Right cardiac atrium (tissue), 5 donors: ENCODE measurements around the gene PROX1. TPM values are rescaled to one million over a fixed set of nuclear protein-coding genes. Genes with fewer than 3 reads are reported as not detected.

Experiments
- ATAC-seq, 2 donors: fragments of 200-7000 bp; cut with Tn5 transposase; one replicate each; pipeline versions ENCODE4 v1.8.0 to v1.9.1; 2020; ENCODE audit warnings: moderate library complexity in 2 of 2, mild to moderate bottlenecking in 1 of 2
- DNase-seq, 3 donors: peaks; one replicate each; pipeline ENCODE4 v3.0.0-alpha.2; 2020
- H3K27ac ChIP-seq: one replicate; pipeline ENCODE4 v1.5.1; 2013; ENCODE audit warnings: mild to moderate bottlenecking, low read length, control low read depth, moderate library complexity
- H3K27me3 ChIP-seq: one replicate; pipeline ENCODE4 v1.6.1; 2013; ENCODE audit not compliant: control insufficient read depth, insufficient read depth
- H3K4me1 ChIP-seq: one replicate; pipeline ENCODE4 v1.6.1; 2013; ENCODE audit warnings: low read length; ENCODE audit not compliant: control insufficient read depth, insufficient read depth
- H3K4me3 ChIP-seq: one replicate; pipeline ENCODE4 v1.5.1; 2013; ENCODE audit warnings: low read length, control low read depth
- H3K9me3 ChIP-seq: one replicate; pipeline ENCODE4 v1.6.1; 2013; ENCODE audit warnings: low read length; ENCODE audit not compliant: control insufficient read depth
- WGBS: extraction: QIAGEN DNeasy Blood & Tissue Kit; methylation state at CpG from one replicate; pipeline ENCODE4 v1.1.7; 2013; 5-methylcytosine and 5-hydroxymethylcytosine counted together
- intact Hi-C, 4 donors: fragments of 100-400 bp; cut with DNase I; formaldehyde crosslinking; loops; one replicate each; pipeline versions ENCODE4 v1.11.0 to v1.14.0; 2022 to 2023
- polyA plus RNA-seq: library from polyadenylated mRNA; stranded (reverse); fragments of 200-250 nt; gene quantifications from one replicate; pipeline ENCODE4 v1.2.3, GENCODE V29; 2013
- total RNA-seq, 4 donors: library from RNA; stranded (reverse); fragmentation: NEBNext Ultra II Directional; extraction: Animal tissue kit (Norgen Biotek cat#: 25700); gene quantifications; one replicate each; pipeline ENCODE4 v1.2.1, GENCODE V29; 2021
- donor health status: healthy with polysubstance abuse.
- donor health status: DM: no; HTN: yes; CAD: no.
- donor health status: DM: no; HTN: no; CAD: no.
- donor health status: DM: no; HTN: yes; CAD: no; lungs with severe emphysema.
- donor health status: DM: yes; HTN: yes; CAD: no.

The PROX1 gene
- total and polyA plus RNA-seq, 5 donors, result 14.6 to 98.8 (median 86.4) TPM

GRCh38 chr1:214050513-214051401 lies 63.0 kb downstream of the PROX1 start:
- no peaks in the 10 kb centered on the region for H3K27me3 ChIP-seq
- no peak overlapping the region for H3K27ac ChIP-seq
- intact Hi-C loops, result no loop called here
- 42% methylated on average over 9 of the region's 9 CpGs for WGBS
- no peaks in the 10 kb centered on the region for H3K9me3 ChIP-seq
- peaks cover 2% of the 10 kb centered on the region for H3K4me1 ChIP-seq
- DNase-seq (no peak), ATAC-seq (peak; percentile 14 to 29)
- no peak overlapping the region for H3K4me3 ChIP-seq

DNA sequence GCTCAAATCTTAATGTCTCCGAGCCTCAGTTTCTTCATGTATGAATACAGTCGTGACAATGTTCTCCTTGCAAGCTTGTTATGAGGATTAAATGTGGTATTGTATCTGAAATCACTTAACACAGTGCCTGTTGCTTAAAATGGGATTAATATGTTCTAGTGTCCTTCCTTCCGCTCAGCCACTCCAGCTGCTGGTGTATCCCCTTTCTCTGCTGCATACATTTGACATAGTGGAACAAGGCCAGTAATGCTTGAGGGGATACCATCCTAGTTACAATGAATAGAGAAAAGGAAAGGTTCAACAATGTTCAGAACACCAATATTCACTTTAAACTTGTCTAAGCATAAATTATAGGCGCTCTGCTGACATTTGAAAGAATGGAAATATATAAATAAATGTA lies 64.0 kb downstream of the PROX1 start:
- no peak overlapping the region for H3K4me3 ChIP-seq
- no peak overlapping the region for H3K27ac ChIP-seq

DNA sequence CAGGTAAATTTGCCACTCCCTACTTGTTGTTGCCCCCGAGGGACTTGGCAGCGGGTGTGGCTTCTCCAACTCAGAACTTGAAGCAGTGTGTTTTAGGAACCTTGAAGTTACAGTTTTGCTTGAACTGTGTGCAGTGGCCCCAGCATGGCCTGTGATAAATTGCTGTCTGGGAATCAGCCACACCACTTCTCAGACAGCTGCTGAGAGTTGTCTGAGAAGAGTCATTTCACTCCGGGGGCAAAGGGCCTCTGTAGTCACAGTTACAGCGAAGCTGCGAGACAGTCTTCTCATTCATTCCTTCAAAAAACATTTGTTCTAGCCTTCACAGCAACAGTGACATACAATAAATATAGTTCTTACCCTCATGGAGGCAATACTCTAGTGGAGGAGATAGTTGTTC lies 70.3 kb downstream of the PROX1 start:
- Histone ChIP-seq H3K27ac (no peak overlapping the region), H3K4me1 (no peaks in the 10 kb centered on the region), H3K9me3 (no peaks in the 10 kb centered on the region), H3K4me3 (no peak overlapping the region), H3K27me3 (no peaks in the 10 kb centered on the region)
- ATAC-seq (no peak), DNase-seq (no peak)
- intact Hi-C loops, result no loop called here
- 62% methylated on average over 5 of the region's 5 CpGs for WGBS

More for the DNA sequence above, 64.0 kb downstream of the PROX1 start:
- peaks cover 2% of the 10 kb centered on the region for H3K4me1 ChIP-seq
- WGBS, result 92% methylated on average over 4 of the region's 4 CpGs
- H3K9me3 ChIP-seq, result no peaks in the 10 kb centered on the region
- H3K27me3 ChIP-seq, result no peaks in the 10 kb centered on the region
- intact Hi-C loops, result no loop called here
- ATAC-seq (no peak), DNase-seq (no peak)

GRCh38 chr1:214066190-214066589 lies 78.4 kb downstream of the PROX1 start:
- ATAC-seq (no peak), DNase-seq (no peak)
- Histone ChIP-seq H3K27ac (no peak overlapping the region), H3K4me3 (no peak overlapping the region), H3K4me1 (no peaks in the 10 kb centered on the region), H3K27me3 (no peaks in the 10 kb centered on the region), H3K9me3 (no peaks in the 10 kb centered on the region)
- WGBS, result 67% methylated on average over 6 of the region's 6 CpGs
- intact Hi-C loops, result no loop called here

DNA sequence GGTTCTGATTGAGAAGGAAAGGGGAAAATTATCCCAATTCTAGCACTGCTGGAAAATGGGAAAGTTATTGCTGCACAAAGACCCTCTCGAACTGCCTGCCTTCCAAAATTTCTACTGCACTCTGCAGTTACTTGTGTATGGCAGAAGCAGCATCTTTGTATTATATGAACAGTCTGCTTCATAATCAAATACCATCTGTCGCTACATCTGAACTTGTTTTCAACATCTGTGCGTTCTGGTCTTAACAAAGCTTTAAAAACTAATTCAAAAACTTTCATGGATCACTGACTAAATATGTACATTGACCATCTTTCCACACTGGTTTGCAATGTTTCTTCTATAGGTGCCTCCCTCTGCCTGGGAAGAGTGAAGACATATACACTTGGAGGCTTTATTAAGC lies 79.2 kb downstream of the PROX1 start:
- no peak for DNase-seq
- 84% methylated on average over 3 of the region's 3 CpGs for WGBS
- Histone ChIP-seq H3K9me3 (no peaks in the 10 kb centered on the region), H3K4me3 (no peak overlapping the region), H3K27ac (no peak overlapping the region), H3K27me3 (no peaks in the 10 kb centered on the region), H3K4me1 (no peaks in the 10 kb centered on the region)
- intact Hi-C loops, result no loop called here
- ATAC-seq, result no peak

- DNase-seq (no peak), ATAC-seq (no peak)
- Histone ChIP-seq H3K27ac (no peak overlapping the region), H3K9me3 (no peaks in the 10 kb centered on the region), H3K27me3 (no peaks in the 10 kb centered on the region), H3K4me3 (no peak overlapping the region), H3K4me1 (no peaks in the 10 kb centered on the region)
- WGBS, result 82% methylated on average over 7 of the region's 7 CpGs
- intact Hi-C loops, result no loop called here
Measured at GRCh38 chr1:214067397-214067796, 79.6 kb downstream of the PROX1 start.

DNA sequence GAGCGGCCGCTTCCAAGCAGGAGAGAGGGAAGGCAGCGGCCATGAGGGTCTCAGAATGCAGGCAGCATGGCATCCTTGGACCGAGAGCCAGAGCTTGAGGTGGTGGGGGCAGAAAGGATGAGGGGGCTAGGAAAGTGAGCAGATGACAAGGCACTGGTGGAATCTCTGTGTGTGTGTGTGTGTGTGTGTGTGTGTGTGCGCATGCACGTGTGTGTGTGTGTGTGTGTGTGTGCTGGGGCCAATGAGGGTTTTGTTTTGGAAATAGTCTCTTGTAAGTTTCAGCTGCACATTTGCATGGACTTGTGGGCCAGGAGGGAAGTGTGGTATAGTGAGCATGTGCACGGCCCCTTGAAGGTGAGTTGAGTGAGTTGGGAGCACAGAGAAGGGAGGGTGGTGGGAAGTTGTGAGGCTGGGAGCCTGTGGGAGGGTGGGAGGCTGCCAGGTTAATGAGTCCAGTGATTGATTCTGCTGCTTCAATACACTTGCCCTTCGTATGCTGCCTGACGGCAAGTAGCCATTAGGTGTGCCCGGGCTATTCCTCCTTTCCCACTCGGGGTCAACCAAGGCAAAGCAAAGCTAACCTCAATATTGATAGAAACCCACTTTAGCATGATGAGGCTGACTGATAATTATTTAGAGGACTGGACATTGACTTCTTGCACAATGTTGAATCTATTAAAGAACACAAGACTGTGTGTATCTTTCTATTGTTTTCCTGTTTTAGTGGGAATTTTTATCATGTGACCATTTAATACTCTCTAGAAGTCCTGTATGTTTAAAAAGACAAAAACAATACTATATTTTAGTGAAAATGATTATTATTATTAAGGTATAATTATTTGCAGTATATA lies 80.3 kb downstream of the PROX1 start:
- H3K9me3 ChIP-seq, result no peaks in the 10 kb centered on the region
- WGBS, result 87% methylated on average over 11 of the region's 11 CpGs
- no peak overlapping the region for H3K4me3 ChIP-seq
- H3K27ac ChIP-seq, result no peak overlapping the region
- DNase-seq, result no peak
- no peaks in the 10 kb centered on the region for H3K4me1 ChIP-seq
- no peak for ATAC-seq
- intact Hi-C loops, result no loop called here
- no peaks in the 10 kb centered on the region for H3K27me3 ChIP-seq

- DNase-seq (no peak), ATAC-seq (no peak)
- H3K27ac ChIP-seq, result no peak overlapping the region
- no peak overlapping the region for H3K4me3 ChIP-seq
- no peaks in the 10 kb centered on the region for H3K4me1 ChIP-seq
- no peaks in the 10 kb centered on the region for H3K27me3 ChIP-seq
- intact Hi-C loops, result no loop called here
- H3K9me3 ChIP-seq, result no peaks in the 10 kb centered on the region
- WGBS, result 52% methylated on average over 1 of the region's 1 CpG
Measured at GRCh38 chr1:214068979-214069378, 81.2 kb downstream of the PROX1 start.

DNA sequence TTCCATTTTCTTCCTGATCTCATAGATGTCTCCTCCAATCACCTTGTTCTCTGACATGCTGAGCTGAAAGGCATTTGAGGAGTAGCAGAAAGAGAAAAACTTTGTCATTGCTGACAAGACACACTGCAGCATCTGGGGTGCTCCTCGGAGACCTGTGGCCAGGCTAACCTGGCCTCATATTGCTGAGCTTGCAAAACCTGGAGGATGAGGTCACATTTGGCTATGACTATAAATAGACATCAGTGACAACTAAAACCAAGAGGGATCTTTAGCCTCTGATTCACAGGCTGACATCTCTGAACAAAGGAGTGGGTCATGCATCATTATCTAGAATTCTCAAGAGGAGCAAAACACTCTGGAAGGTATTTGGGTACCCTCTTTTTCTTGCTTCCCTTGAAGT lies 83.7 kb downstream of the PROX1 start:
- Histone ChIP-seq H3K27ac (no peak overlapping the region), H3K9me3 (no peaks in the 10 kb centered on the region), H3K4me3 (no peak overlapping the region), H3K4me1 (no peaks in the 10 kb centered on the region), H3K27me3 (no peaks in the 10 kb centered on the region)
- intact Hi-C loops, result no loop called here
- WGBS, result 84% methylated on average over 1 of the region's 1 CpG
- DNase-seq (no peak), ATAC-seq (no peak)

DNA sequence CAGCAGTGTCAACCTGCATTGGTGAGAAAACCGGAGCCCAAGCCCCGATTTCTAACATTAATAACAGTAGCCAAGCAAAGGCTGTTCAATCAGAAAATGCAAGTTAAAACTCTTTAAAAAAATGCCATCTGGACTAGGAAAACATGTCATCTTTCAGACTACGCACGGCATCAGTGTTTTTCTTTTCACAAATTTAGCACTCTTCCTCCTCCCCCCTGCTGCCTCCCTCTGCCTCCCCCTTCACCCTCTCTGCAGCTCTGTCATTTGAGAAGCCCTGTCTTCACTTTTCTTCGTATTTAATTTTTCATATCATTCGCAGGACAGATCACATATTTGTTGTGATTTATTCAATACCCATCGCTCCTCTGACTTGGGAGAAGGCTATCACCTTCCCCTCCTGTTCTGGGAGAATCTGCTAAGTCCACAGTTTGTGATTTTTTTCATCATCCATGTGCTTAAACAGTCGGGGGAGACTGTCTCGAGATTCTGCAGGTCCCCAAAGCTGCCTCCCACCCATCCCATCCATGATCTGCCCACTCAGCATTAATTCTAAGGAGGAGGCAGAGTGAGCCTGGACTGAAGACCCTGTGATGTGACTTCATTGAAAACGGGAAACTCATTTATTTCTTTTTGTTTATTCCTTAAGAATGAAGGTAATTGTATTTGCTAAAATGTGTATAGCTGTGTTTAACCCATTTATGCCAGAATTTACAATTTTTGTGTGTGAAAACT lies 84.8 kb downstream of the PROX1 start:
- no peaks in the 10 kb centered on the region for H3K27me3 ChIP-seq
- ATAC-seq (no peak), DNase-seq (no peak)
- no peak overlapping the region for H3K27ac ChIP-seq
- H3K9me3 ChIP-seq, result no peaks in the 10 kb centered on the region
- H3K4me1 ChIP-seq, result no peaks in the 10 kb centered on the region
- WGBS, result 61% methylated on average over 10 of the region's 10 CpGs
- no peak overlapping the region for H3K4me3 ChIP-seq
- intact Hi-C loops, result no loop called here

DNA sequence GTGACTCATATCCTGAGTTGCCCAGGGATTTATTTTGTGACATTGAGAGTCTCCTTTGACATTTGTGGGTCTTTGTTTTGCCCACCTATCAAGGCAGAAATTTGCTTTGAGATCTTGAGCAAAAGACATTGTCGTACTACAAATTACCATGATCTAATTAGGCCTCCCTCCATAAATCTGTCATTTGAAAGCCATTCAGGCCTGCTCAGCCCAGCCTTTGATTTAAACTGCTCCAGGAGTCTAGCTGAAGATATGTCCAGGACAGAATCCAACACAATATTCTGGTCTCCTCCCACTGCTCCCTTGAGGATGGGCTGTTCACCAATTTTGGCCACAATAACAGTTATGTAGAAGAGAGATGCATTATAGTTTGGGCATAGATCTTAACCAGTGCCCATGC lies 86.7 kb downstream of the PROX1 start:
- Histone ChIP-seq H3K4me1 (no peaks in the 10 kb centered on the region), H3K27me3 (no peaks in the 10 kb centered on the region), H3K9me3 (no peaks in the 10 kb centered on the region), H3K27ac (no peak overlapping the region), H3K4me3 (no peak overlapping the region)
- 70% methylated on average over 1 of the region's 1 CpG for WGBS
- ATAC-seq, result no peak
- DNase-seq, result no peak
- intact Hi-C loops, result no loop called here
